Measurements from ENCODE around the gene RNLS. TPM values are rescaled to one million over a fixed set of nuclear protein-coding genes. Genes with fewer than 3 reads are reported as not detected.

RNLS gene
- polyA plus RNA-seq, 2 of the 4 experiments (the other 2 are of a cell fraction) = 11.7 to 16.8 TPM

- DNase-seq (ENCODE audit: low read depth in 1 of 2, low spot score in 1 of 2) = no peak
- Histone ChIP-seq H3K4me2 (no peak overlapping the region), H3K4me1 (no peaks in the 10 kb centered on the region), H3K9me3 (peaks cover 7% of the 10 kb centered on the region; the same call in 1 of the 3 replicates), H3K4me3 (no peak overlapping the region), H3K27ac (no peak overlapping the region)
- WGBS (ENCODE audit: missing lambda C conversion rate) = 84% methylated on average over 2 of the region's 2 CpGs
- FAIRE-seq = no peak
- no peak for ATAC-seq
- no peak for TF ChIP-seq RNF2 (IDR thresholded peaks at IDR 0.05; ENCODE audit: borderline replicate concordance, low read depth)
- no peak for TF ChIP-seq EHF (CRISPR knock-in tag; IDR thresholded peaks at IDR 0.05)
- no peak for TF ChIP-seq POLR2AphosphoS2 (conservative IDR thresholded peaks at IDR 0.05; ENCODE audit: low read length)
- TF ChIP-seq, protein P1, sequence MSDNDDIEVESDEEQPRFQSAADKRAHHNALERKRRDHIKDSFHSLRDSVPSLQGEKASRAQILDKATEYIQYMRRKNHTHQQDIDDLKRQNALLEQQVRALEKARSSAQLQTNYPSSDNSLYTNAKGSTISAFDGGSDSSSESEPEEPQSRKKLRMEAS (IDR thresholded peaks at IDR 0.05) = no peak
- no peak for TF ChIP-seq POLR2A (IDR thresholded peaks at IDR 0.05; ENCODE audit: low read length)
- no peak for TF ChIP-seq EHMT2 (IDR thresholded peaks at IDR 0.05; ENCODE audit: low read depth)
- no peak for TF ChIP-seq FOXS1 (CRISPR knock-in tag; IDR thresholded peaks at IDR 0.05)
- no peak for TF ChIP-seq EP300 (IDR thresholded peaks at IDR 0.05)
- TF ChIP-seq NFE2L2 (conservative IDR thresholded peaks at IDR 0.05; ENCODE audit: low read length) = no peak
- no peak for TF ChIP-seq JUNB (IDR thresholded peaks at IDR 0.05)
- no peak for TF ChIP-seq USF2 (IDR thresholded peaks at IDR 0.05)
- no peak for TF ChIP-seq CTCF (IDR thresholded peaks at IDR 0.05)
- TF ChIP-seq CHD4 (IDR thresholded peaks at IDR 0.05; ENCODE audit: borderline replicate concordance) = no peak
- ChIA-PET POLR2A (no interaction called here), CTCF (interaction anchor here (1.3 to 1.6 kb wide), 2 partner anchors 10 to 21 kb away, joined by 3 to 4 read pairs; no protein-coding TSS in a partner anchor)
These were observed 270.3 kb downstream of the RNLS start for GRCh38 chr10:88312855-88313254.

DNA sequence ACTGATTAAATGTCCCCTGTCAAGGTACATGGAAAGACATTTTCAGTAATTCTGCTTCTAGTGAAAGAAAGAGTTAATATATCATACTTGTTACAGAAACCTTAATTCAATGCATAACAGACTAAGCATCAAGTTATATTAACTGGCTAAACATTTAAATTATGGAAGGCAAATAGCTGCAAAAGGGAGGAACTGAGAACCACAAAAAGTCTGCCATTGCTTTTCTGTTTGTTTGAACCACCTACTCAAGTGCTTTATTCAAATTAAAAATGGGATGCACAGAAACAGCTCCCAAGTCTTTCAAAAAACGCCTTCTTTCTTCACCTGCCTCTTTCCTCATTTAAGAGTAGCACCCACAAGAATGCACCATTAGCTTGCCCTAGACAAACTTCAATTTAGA is 271.9 kb downstream of the RNLS start:
- 4% methylated on average over 1 of the region's 1 CpG for WGBS (ENCODE audit: missing lambda C conversion rate)
- Histone ChIP-seq H3K4me3 (no peak overlapping the region), H3K4me2 (no peak overlapping the region), H3K27ac (no peak overlapping the region), H3K9me3 (no peaks in the 10 kb centered on the region), H3K4me1 (no peaks in the 10 kb centered on the region)
- ChIA-PET CTCF (no interaction called here), POLR2A (interaction anchor here (0.6 kb wide), 1 partner anchor 13 kb away, joined by 3 read pairs; no protein-coding TSS in a partner anchor)
- FAIRE-seq (no peak), ATAC-seq (no peak), DNase-seq (ENCODE audit: low read depth in 1 of 2, low spot score in 1 of 2) (no peak)
- TF ChIP-seq TP53 (CRISPR knock-in tag; IDR thresholded peaks at IDR 0.05) (no peak), HOXB13 (CRISPR knock-in tag; IDR thresholded peaks at IDR 0.05; ENCODE audit: low read depth) (no peak), RCOR1 (IDR thresholded peaks at IDR 0.05; ENCODE audit: low read depth, low read length) (no peak), FOSB (CRISPR knock-in tag; IDR thresholded peaks at IDR 0.05) (no peak), JUN (IDR thresholded peaks at IDR 0.05) (no peak), KDM1A (IDR thresholded peaks at IDR 0.05; ENCODE audit: low read depth) (no peak), NR3C1 (IDR thresholded peaks at IDR 0.05) (no peak), EP300 (IDR thresholded peaks at IDR 0.05) (no peak), MAZ (IDR thresholded peaks at IDR 0.05; ENCODE audit: borderline replicate concordance, low read depth, low read length) (no peak), USF2 (IDR thresholded peaks at IDR 0.05) (no peak), MYC (IDR thresholded peaks at IDR 0.05; ENCODE audit: borderline replicate concordance, low read length) (no peak), CEBPB (IDR thresholded peaks at IDR 0.05) (no peak), SREBF2 (IDR thresholded peaks at IDR 0.05) (no peak), CBX8 (IDR thresholded peaks at IDR 0.05) (no peak), HMGXB4 (CRISPR knock-in tag; IDR thresholded peaks at IDR 0.05; ENCODE audit: borderline replicate concordance) (no peak), BCL3 (IDR thresholded peaks at IDR 0.05) (no peak)
- TF ChIP-seq, protein P2, sequence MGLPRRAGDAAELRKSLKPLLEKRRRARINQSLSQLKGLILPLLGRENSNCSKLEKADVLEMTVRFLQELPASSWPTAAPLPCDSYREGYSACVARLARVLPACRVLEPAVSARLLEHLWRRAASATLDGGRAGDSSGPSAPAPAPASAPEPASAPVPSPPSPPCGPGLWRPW (IDR thresholded peaks at IDR 0.05) = no peak
